ENCODE data around the gene MAPK13. TPM values are rescaled to one million over a fixed set of nuclear protein-coding genes. Genes with fewer than 3 reads are reported as not detected.

Gene MAPK13
- total RNA-seq, 6 experiments from 2014 or later: 5.7 to 12.4 (median 6.5) TPM

GRCh38 chr6:36114798-36115408, 15.4 kb upstream of the MAPK13 start:
- H3K27ac Mint-ChIP-seq: no peak overlapping the region
- H3K4me3 Mint-ChIP-seq: no peak overlapping the region
- peaks cover 26% of the 10 kb centered on the region for H3K36me3 Mint-ChIP-seq (ENCODE audit: low read depth)
- peaks cover 5% of the 10 kb centered on the region for H3K27me3 Mint-ChIP-seq (ENCODE audit: insufficient read depth)
- H3K4me1 Mint-ChIP-seq (ENCODE audit: low read depth): peaks cover 18% of the 10 kb centered on the region
- no peaks in the 10 kb centered on the region for H3K9me3 Mint-ChIP-seq
- TF ChIP-seq CTCF (IDR thresholded peaks at IDR 0.05): no peak
- no peak for DNase-seq

GRCh38 chr6:36115412-36115811, 14.9 kb upstream of the MAPK13 start:
- Mint-ChIP-seq H3K4me1 (ENCODE audit: low read depth) (peaks cover 20% of the 10 kb centered on the region), H3K27me3 (ENCODE audit: insufficient read depth) (peaks cover 5% of the 10 kb centered on the region), H3K27ac (no peak overlapping the region), H3K36me3 (ENCODE audit: low read depth) (peaks cover 23% of the 10 kb centered on the region), H3K9me3 (no peaks in the 10 kb centered on the region), H3K4me3 (no peak overlapping the region)
- no peak for TF ChIP-seq CTCF (IDR thresholded peaks at IDR 0.05)
- DNase-seq: no peak

- TF ChIP-seq CTCF (IDR thresholded peaks at IDR 0.05): no peak
- DNase-seq: no peak
- H3K36me3 Mint-ChIP-seq (ENCODE audit: low read depth): peaks cover 21% of the 10 kb centered on the region
- H3K27me3 Mint-ChIP-seq (ENCODE audit: insufficient read depth): peaks cover 5% of the 10 kb centered on the region
- peaks cover 27% of the 10 kb centered on the region for H3K4me1 Mint-ChIP-seq (ENCODE audit: low read depth)
- no peaks in the 10 kb centered on the region for H3K9me3 Mint-ChIP-seq
- H3K27ac Mint-ChIP-seq: no peak overlapping the region
- H3K4me3 Mint-ChIP-seq: no peak overlapping the region
These were observed 14.0 kb upstream of the MAPK13 start for GRCh38 chr6:36116066-36116864.

- DNase-seq: no peak
- Mint-ChIP-seq H3K4me1 (ENCODE audit: low read depth) (peaks cover 27% of the 10 kb centered on the region), H3K36me3 (ENCODE audit: low read depth) (peaks cover 14% of the 10 kb centered on the region; the same call in 1 of the 2 replicates), H3K9me3 (no peaks in the 10 kb centered on the region), H3K4me3 (no peak overlapping the region), H3K27ac (no peak overlapping the region), H3K27me3 (ENCODE audit: insufficient read depth) (peaks cover 2% of the 10 kb centered on the region; the same call in 1 of the 2 replicates)
- TF ChIP-seq CTCF (IDR thresholded peaks at IDR 0.05): no peak
These were observed 13.4 kb upstream of the MAPK13 start for GRCh38 chr6:36116943-36117342.

- no peak overlapping the region for H3K27ac Mint-ChIP-seq
- peaks cover 6% of the 10 kb centered on the region; the same call in 1 of the 2 replicates for H3K36me3 Mint-ChIP-seq (ENCODE audit: low read depth)
- H3K4me1 Mint-ChIP-seq (ENCODE audit: low read depth): peaks cover 22% of the 10 kb centered on the region
- DNase-seq: no peak
- H3K27me3 Mint-ChIP-seq (ENCODE audit: insufficient read depth): peaks cover 2% of the 10 kb centered on the region
- no peak for TF ChIP-seq CTCF (IDR thresholded peaks at IDR 0.05)
- H3K9me3 Mint-ChIP-seq: no peaks in the 10 kb centered on the region
- no peak overlapping the region for H3K4me3 Mint-ChIP-seq
These were observed 12.4 kb upstream of the MAPK13 start for GRCh38 chr6:36117658-36118549.
